Measurements from ENCODE around the gene DRP2.
A peak's percentile ranks its signal among the peaks of the same experiment; 100 is the strongest.

Gene DRP2

DNA sequence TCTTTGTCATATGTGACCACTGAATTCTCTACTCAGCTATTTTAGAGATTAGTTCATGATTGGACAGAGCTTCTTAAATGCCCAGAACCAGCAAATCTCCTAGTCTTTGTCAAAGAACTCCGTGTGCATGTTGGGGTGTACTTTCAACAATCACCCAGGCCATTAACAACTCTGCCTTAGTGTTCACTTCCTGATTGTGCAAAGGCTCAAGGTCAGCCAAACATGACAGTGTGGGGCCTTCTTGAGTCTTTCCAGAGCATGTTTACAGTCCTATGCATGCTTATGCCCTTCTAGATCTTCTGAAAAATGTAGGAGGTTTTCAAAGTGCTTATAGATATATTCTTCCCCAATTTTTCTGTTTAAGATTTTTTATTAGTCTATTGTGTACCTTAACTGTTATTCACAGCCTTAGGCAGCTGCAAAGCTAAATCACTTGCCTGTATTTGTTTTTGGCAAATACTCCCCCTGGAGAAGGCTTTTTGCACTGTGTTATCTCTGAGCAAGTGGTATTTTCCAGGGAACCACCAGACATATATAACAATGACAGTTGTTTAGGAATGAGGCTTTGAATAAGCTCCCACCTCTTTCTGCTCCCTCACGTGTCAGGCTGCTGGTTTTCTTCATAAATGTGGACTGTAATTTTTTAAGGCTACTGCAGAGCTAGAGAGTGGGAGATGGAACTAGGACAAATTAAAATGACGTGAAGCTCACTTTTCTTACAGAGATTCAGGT is 24.0 kb upstream of the DRP2 start:
- no peak for DNase-seq (ENCODE audit: low read depth)
- TF ChIP-seq CTCF (conservative IDR thresholded peaks at IDR 0.05; ENCODE audit: low read depth, low read length): no peak
- H3K4me3 ChIP-seq (ENCODE audit: low read length): no peak overlapping the region

- DNase-seq (ENCODE audit: low read depth): no peak
- TF ChIP-seq CTCF (conservative IDR thresholded peaks at IDR 0.05; ENCODE audit: low read depth, low read length): no peak
- no peak overlapping the region for H3K4me3 ChIP-seq (ENCODE audit: low read length)
These were observed 15.7 kb upstream of the DRP2 start for GRCh38 chrX:101203761-101204351.

GRCh38 chrX:101206471-101206870 is 13.1 kb upstream of the DRP2 start:
- peak; percentile 45 for TF ChIP-seq CTCF (conservative IDR thresholded peaks at IDR 0.05; ENCODE audit: low read depth, low read length)
- H3K4me3 ChIP-seq (ENCODE audit: low read length): no peak overlapping the region
- DNase-seq (ENCODE audit: low read depth): no peak

GRCh38 chrX:101208152-101208905 is 11.3 kb upstream of the DRP2 start:
- no peak overlapping the region for H3K4me3 ChIP-seq (ENCODE audit: low read length)
- no peak for TF ChIP-seq CTCF (conservative IDR thresholded peaks at IDR 0.05; ENCODE audit: low read depth, low read length)
- no peak for DNase-seq (ENCODE audit: low read depth)

DNA sequence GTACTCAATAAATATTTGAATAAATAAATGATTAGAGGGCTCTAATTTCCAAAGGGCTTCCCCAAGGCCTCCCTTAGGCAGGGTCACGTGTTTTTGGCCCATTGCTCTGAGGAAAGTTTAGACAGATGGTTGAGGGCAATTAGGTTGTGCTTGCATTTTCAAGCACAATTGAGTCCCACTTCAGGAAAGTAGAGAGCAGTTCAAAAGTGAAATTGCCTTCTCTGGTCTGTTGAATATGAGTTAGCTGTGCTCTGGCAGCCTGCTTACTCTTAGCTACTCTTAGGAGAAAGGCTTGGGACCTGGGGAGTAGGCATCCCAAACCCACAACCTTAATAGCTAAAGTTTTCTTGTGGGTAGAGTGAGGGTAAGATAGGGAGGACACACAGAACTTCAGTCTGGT is 9.0 kb upstream of the DRP2 start:
- H3K4me3 ChIP-seq (ENCODE audit: low read length): no peak overlapping the region
- DNase-seq (ENCODE audit: low read depth): no peak
- TF ChIP-seq CTCF (conservative IDR thresholded peaks at IDR 0.05; ENCODE audit: low read depth, low read length): no peak

GRCh38 chrX:101217689-101218088 is 1.9 kb upstream of the DRP2 start:
- no peak for DNase-seq (ENCODE audit: low read depth)
- TF ChIP-seq CTCF (conservative IDR thresholded peaks at IDR 0.05; ENCODE audit: low read depth, low read length): no peak
- no peak overlapping the region for H3K4me3 ChIP-seq (ENCODE audit: low read length)

All from retinal pigment epithelial cell (primary cell).